ENCODE data around the gene NUDT22.

Gene NUDT22

GRCh38 chr11:64186492-64187165 lies 39.4 kb upstream of the NUDT22 start:
- Histone ChIP-seq H3K27me3 (ENCODE audit: control insufficient read depth, low read length) (no peaks in the 10 kb centered on the region), H3K79me2 (ENCODE audit: control insufficient read depth, low read length) (peaks cover 36% of the 10 kb centered on the region), H3K4me1 (ENCODE audit: control insufficient read depth, low read length) (peaks cover 28% of the 10 kb centered on the region), H3F3A (ENCODE audit: control insufficient read depth, insufficient read depth) (no peaks in the 10 kb centered on the region; the same call in 1 of the 2 replicates), H3K4me2 (ENCODE audit: low read length) (no peak overlapping the region), H3K9me3 (ENCODE audit: control insufficient read depth, insufficient read depth, low read length) (no peaks in the 10 kb centered on the region), H3K27ac (ENCODE audit: low read depth, low read length) (no peak overlapping the region), H3K36me3 (ENCODE audit: control insufficient read depth, low read length) (peaks cover 22% of the 10 kb centered on the region), H3K9me2 (replicated peaks; ENCODE audit: control insufficient read depth, low read length) (no peaks in the 10 kb centered on the region), H3K4me3 (ENCODE audit: low read length) (no peak overlapping the region), H4K20me1 (ENCODE audit: control insufficient read depth, insufficient read depth, low read depth, low read length) (peaks cover 15% of the 10 kb centered on the region; the same call in 1 of the 2 replicates)
- no peak for TF ChIP-seq EZH2phosphoT487 (IDR thresholded peaks at IDR 0.05; ENCODE audit: borderline replicate concordance, low read length)
- no peak for TF ChIP-seq CTCF (IDR thresholded peaks at IDR 0.05; ENCODE audit: low read depth, low read length, poor library complexity, severe bottlenecking)

DNA sequence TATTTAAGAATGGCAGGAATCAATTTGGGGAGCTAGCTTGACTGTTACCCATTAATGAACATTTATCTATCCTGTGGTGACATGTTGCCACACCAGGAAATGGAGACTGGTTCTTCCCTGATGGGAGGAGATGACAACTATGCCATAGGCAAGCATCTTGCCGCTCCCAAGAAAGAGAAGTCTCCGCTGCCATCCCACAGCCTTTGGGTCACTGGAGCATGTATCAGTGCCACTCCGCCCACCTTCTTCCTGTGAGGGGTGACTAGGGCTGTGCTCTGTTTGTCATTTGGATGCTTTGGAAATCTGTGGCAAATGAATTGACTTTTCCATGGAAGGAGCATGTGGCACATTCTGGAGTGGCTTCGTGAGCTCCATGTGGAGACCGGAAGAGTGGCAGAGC lies 33.6 kb upstream of the NUDT22 start:
- Histone ChIP-seq H3K36me3 (ENCODE audit: control insufficient read depth, low read length) (peaks cover 75% of the 10 kb centered on the region), H3K4me1 (ENCODE audit: control insufficient read depth, low read length) (peaks cover 6% of the 10 kb centered on the region), H3K9me3 (ENCODE audit: control insufficient read depth, insufficient read depth, low read length) (no peaks in the 10 kb centered on the region), H3K4me2 (ENCODE audit: low read length) (no peak overlapping the region), H3K27me3 (ENCODE audit: control insufficient read depth, low read length) (no peaks in the 10 kb centered on the region), H3K9me2 (replicated peaks; ENCODE audit: control insufficient read depth, low read length) (no peaks in the 10 kb centered on the region), H3K79me2 (ENCODE audit: control insufficient read depth, low read length) (peaks cover 16% of the 10 kb centered on the region), H3K27ac (ENCODE audit: low read depth, low read length) (no peak overlapping the region), H4K20me1 (ENCODE audit: control insufficient read depth, insufficient read depth, low read depth, low read length) (peaks cover 15% of the 10 kb centered on the region; the same call in 1 of the 2 replicates), H3K4me3 (ENCODE audit: low read length) (no peak overlapping the region), H3F3A (ENCODE audit: control insufficient read depth, insufficient read depth) (no peaks in the 10 kb centered on the region)
- TF ChIP-seq EZH2phosphoT487 (IDR thresholded peaks at IDR 0.05; ENCODE audit: borderline replicate concordance, low read length) (no peak), CTCF (IDR thresholded peaks at IDR 0.05; ENCODE audit: low read depth, low read length, poor library complexity, severe bottlenecking) (no peak)

- Histone ChIP-seq H3K79me2 (ENCODE audit: control insufficient read depth, low read length) (peaks cover 18% of the 10 kb centered on the region), H3K4me2 (ENCODE audit: low read length) (no peak overlapping the region), H3K9me2 (replicated peaks; ENCODE audit: control insufficient read depth, low read length) (no peaks in the 10 kb centered on the region), H3K4me3 (ENCODE audit: low read length) (no peak overlapping the region), H4K20me1 (ENCODE audit: control insufficient read depth, insufficient read depth, low read depth, low read length) (no peaks in the 10 kb centered on the region), H3K9me3 (ENCODE audit: control insufficient read depth, insufficient read depth, low read length) (no peaks in the 10 kb centered on the region), H3K27me3 (ENCODE audit: control insufficient read depth, low read length) (no peaks in the 10 kb centered on the region), H3F3A (ENCODE audit: control insufficient read depth, insufficient read depth) (peaks cover 5% of the 10 kb centered on the region; the same call in 1 of the 2 replicates), H3K36me3 (ENCODE audit: control insufficient read depth, low read length) (peaks cover 89% of the 10 kb centered on the region), H3K27ac (ENCODE audit: low read depth, low read length) (no peak overlapping the region), H3K4me1 (ENCODE audit: control insufficient read depth, low read length) (no peaks in the 10 kb centered on the region)
- TF ChIP-seq EZH2phosphoT487 (IDR thresholded peaks at IDR 0.05; ENCODE audit: borderline replicate concordance, low read length) (no peak), CTCF (IDR thresholded peaks at IDR 0.05; ENCODE audit: low read depth, low read length, poor library complexity, severe bottlenecking) (no peak)
Measured at GRCh38 chr11:64196626-64197025, 29.4 kb upstream of the NUDT22 start.

Measured in DOHH2 (cell line).